ENCODE measurements around the gene ZNF804A.

GRCh38 chr2:184596819-184597411 lies 1.4 kb upstream of the ZNF804A start:
- TF ChIP-seq CTCF (IDR thresholded peaks at IDR 0.05): no peak
- no peak for TF ChIP-seq EP300 (IDR thresholded peaks at IDR 0.05)
- no peak for TF ChIP-seq POLR2A (IDR thresholded peaks at IDR 0.05)
